CD4-positive, CD25-positive, alpha-beta regulatory T cell (primary cell): Measurements from ENCODE around the gene RPS6KL1. TPM values are rescaled to one million over a fixed set of nuclear protein-coding genes. Genes with fewer than 3 reads are reported as not detected.
A peak's percentile ranks its signal among the peaks of the same experiment; 100 is the strongest.

Experiments used
- ATAC-seq, 2 donors: fragments of 150-1000 bp; cut with Tn5 transposase; one replicate each; pipeline ENCODE4 v1.10.0; 2021; ENCODE audit warnings: low read depth in 2 of 2, moderate number of reproducible peaks in 2 of 2, moderate library complexity in 1 of 2
- DNase-seq, 3 donors: peaks; one replicate each; pipeline versions ENCODE4 v3.0.0 to v3.0.0-alpha.2; 2012 to 2022; ENCODE audit warnings: mixed read lengths in 1 of 3
- H3K27ac ChIP-seq: one replicate; pipeline ENCODE4 v1.7.0; 2013; ENCODE audit warnings: mild to moderate bottlenecking, low read length; ENCODE audit not compliant: insufficient read depth, poor library complexity, severe bottlenecking
- H3K27me3 ChIP-seq: one replicate; pipeline ENCODE4 v1.7.0; 2013; ENCODE audit warnings: low read length; ENCODE audit not compliant: control insufficient read depth, insufficient read depth
- H3K36me3 ChIP-seq: one replicate; pipeline ENCODE4 v1.7.0; 2013; ENCODE audit warnings: mild to moderate bottlenecking, low read length, moderate library complexity; ENCODE audit not compliant: control insufficient read depth, insufficient read depth
- H3K4me1 ChIP-seq: 2 replicates; pipeline ENCODE4 v1.7.0; 2013; ENCODE audit warnings: mild to moderate bottlenecking, low read length; ENCODE audit not compliant: insufficient read depth, control insufficient read depth, poor library complexity, severe bottlenecking
- H3K4me3 ChIP-seq: one replicate; pipeline ENCODE4 v1.7.0; 2013; ENCODE audit warnings: low read depth, mild to moderate bottlenecking, low read length, moderate library complexity
- H3K9me3 ChIP-seq, 2 experiments: 1 replicate in 1 of 2; 2 replicates in 1 of 2; pipeline ENCODE4 v1.7.0; 2013; ENCODE audit warnings: low read length in 2 of 2, mild to moderate bottlenecking in 1 of 2, moderate library complexity in 1 of 2; ENCODE audit not compliant: control insufficient read depth in 2 of 2
- H3K27ac Mint-ChIP-seq, 3 donors: one replicate each; pipeline ENCODE4 v1.8.0; 2020 to 2022; ENCODE audit warnings: mild to moderate bottlenecking in 3 of 3, mixed read lengths in 3 of 3, moderate library complexity in 2 of 3
- H3K27me3 Mint-ChIP-seq: one replicate; pipeline ENCODE4 v1.8.0; 2022; ENCODE audit warnings: mild to moderate bottlenecking, mixed read lengths
- H3K36me3 Mint-ChIP-seq: one replicate; pipeline ENCODE4 v1.8.0; 2020; ENCODE audit warnings: mixed read lengths
- H3K4me1 Mint-ChIP-seq, 4 donors: one replicate each; pipeline ENCODE4 v1.8.0; 2020 to 2022; ENCODE audit warnings: mixed read lengths in 4 of 4, mild to moderate bottlenecking in 1 of 4
- H3K4me3 Mint-ChIP-seq, 4 donors: one replicate each; pipeline ENCODE4 v1.8.0; 2020 to 2022; ENCODE audit warnings: mild to moderate bottlenecking in 4 of 4, mixed read lengths in 4 of 4, moderate library complexity in 3 of 4
- H3K9me3 Mint-ChIP-seq, 7 donors: one replicate each; pipeline ENCODE4 v1.8.0; 2020 to 2022; ENCODE audit warnings: mixed read lengths in 7 of 7, mild to moderate bottlenecking in 3 of 7, moderate library complexity in 2 of 7
- polyA plus RNA-seq, 4 donors: library from polyadenylated mRNA; unstranded; fragments of 300-500 nt; fragmentation: Illumina TruSeq; gene quantifications; one replicate each; pipeline ENCODE4 v1.2.3, GENCODE V29; 2021
- total RNA-seq: library from RNA; stranded (reverse); gene quantifications from one replicate; pipeline ENCODE4 v1.2.3, GENCODE V29; 2022

RPS6KL1 gene
- total and polyA plus RNA-seq, 5 donors from 2014 or later: 0.27 to 4.5 (median 2.2) TPM

DNA sequence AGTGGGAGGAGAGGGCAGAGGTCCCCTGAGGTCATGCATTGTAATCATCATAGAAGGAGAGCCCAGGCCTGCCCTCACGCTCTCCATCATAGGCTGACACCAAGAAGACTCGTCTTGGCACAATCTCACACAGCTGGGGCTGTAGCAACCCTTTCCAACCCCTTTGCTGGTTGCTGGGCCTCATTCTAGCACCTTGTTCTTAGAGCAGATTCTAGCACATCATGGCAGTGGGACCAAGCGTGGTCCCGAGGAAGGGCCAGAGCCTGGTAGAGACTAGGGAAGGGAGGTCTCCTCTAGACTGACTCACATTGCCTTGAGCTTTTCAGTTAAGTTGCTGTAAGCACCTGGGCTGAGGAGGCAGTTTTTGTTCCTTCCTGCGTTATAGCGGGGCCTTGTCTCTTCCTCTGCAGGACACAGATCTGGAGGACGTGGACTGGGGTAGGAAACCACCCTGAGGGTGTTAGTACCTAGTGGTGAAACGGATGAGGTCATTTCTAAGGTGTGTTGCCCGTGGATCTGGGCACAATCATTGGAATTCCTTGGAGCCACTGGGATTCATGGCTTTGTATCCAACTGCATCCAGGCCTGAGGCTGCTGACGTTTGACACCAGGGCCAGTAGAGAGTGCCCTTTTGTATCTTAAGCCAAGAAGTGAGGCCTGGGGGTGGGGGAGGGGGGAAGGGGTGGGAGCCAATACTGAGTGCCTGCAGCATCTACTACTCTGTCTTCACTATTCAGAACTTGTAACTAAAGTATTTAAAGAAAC is 19.9 kb downstream of the RPS6KL1 start:
- ATAC-seq: no peak
- H3K27ac Mint-ChIP-seq: peak overlapping the region in 1 of 3 donors; percentile 61
- no peaks in the 10 kb centered on the region for H3K9me3 ChIP-seq

DNA sequence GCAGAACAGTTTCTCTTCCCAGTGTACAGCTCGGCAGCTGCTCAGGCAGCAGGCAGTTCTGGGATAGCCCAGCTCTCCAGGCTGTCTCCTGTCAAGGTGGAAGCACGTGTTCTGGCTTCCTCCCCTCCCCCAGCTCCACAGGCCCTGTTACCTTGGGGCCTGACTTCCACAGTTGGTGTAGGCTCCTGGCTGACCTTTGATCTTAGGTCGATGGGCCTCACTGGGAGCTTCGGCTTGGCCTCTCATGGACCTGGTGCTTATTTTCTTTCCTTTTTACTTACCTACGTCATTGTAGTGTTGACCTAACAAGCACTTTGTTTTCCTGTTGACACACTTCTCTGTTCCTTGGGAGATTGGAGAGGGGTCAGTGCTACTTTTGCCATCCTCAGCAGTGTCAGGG is 24.4 kb downstream of the RPS6KL1 start:
- ATAC-seq (no peak), DNase-seq (no peak)
- Mint-ChIP-seq H3K9me3 (no peaks in the 10 kb centered on the region), H3K4me3 (no peak overlapping the region), H3K4me1 (peaks cover 0 to 10% (median 6%) of the 10 kb centered on the region in 4 donors), H3K27ac (no peak overlapping the region), H3K36me3 (peaks cover 48% of the 10 kb centered on the region), H3K27me3 (no peaks in the 10 kb centered on the region)
- H3K4me3 ChIP-seq: no peak overlapping the region
- H3K27me3 ChIP-seq: no peaks in the 10 kb centered on the region
- no peaks in the 10 kb centered on the region for H3K4me1 ChIP-seq
- H3K27ac ChIP-seq: no peak overlapping the region
- peaks cover 94% of the 10 kb centered on the region for H3K36me3 ChIP-seq
- H3K9me3 ChIP-seq: no peaks in the 10 kb centered on the region

More for the DNA sequence above, 19.9 kb downstream of the RPS6KL1 start:
- H3K4me3 Mint-ChIP-seq: no peak overlapping the region
- H3K36me3 Mint-ChIP-seq: peaks cover 33% of the 10 kb centered on the region
- no peaks in the 10 kb centered on the region for H3K9me3 Mint-ChIP-seq
- peaks cover 0 to 11% (median 7%) of the 10 kb centered on the region in 4 donors for H3K4me1 Mint-ChIP-seq
- no peaks in the 10 kb centered on the region for H3K27me3 ChIP-seq
- H3K4me3 ChIP-seq: no peak overlapping the region
- no peak overlapping the region for H3K27ac ChIP-seq
- H3K27me3 Mint-ChIP-seq: no peaks in the 10 kb centered on the region
- peaks cover 3% of the 10 kb centered on the region for H3K4me1 ChIP-seq
- DNase-seq: no peak
- H3K36me3 ChIP-seq: peaks cover 66% of the 10 kb centered on the region

DNA sequence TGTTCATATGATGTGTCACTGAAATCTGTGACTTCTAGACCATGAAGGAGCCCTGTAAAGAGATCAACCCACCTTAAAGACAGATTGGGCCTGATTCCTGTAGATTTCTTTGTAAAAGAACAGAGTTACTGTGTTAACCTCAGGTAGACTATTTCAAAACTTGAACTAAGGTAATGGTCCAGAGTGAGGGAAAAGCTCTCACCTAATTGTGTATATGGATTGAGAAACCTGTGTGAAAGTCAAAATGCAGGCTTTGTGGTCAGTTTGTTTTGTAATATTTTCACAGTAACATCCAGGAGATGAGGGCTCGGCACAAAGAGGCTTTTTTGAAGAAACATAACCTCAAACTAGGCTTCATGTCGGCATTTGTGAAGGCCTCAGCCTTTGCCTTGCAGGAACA is 25.0 kb downstream of the RPS6KL1 start:
- H3K27me3 Mint-ChIP-seq: no peaks in the 10 kb centered on the region
- DNase-seq (no peak), ATAC-seq (no peak)
- H3K36me3 ChIP-seq: peaks cover 96% of the 10 kb centered on the region
- H3K27ac Mint-ChIP-seq: peak overlapping the region in 1 of 3 donors; percentile 25
- H3K9me3 ChIP-seq: no peaks in the 10 kb centered on the region
- no peak overlapping the region for H3K27ac ChIP-seq
- H3K27me3 ChIP-seq: no peaks in the 10 kb centered on the region
- H3K4me1 Mint-ChIP-seq: peaks cover 0 to 10% (median 6%) of the 10 kb centered on the region in 4 donors
- H3K4me3 Mint-ChIP-seq: no peak overlapping the region
- H3K36me3 Mint-ChIP-seq: peaks cover 52% of the 10 kb centered on the region
- no peaks in the 10 kb centered on the region for H3K4me1 ChIP-seq
- H3K9me3 Mint-ChIP-seq: no peaks in the 10 kb centered on the region
- H3K4me3 ChIP-seq: no peak overlapping the region

DNA sequence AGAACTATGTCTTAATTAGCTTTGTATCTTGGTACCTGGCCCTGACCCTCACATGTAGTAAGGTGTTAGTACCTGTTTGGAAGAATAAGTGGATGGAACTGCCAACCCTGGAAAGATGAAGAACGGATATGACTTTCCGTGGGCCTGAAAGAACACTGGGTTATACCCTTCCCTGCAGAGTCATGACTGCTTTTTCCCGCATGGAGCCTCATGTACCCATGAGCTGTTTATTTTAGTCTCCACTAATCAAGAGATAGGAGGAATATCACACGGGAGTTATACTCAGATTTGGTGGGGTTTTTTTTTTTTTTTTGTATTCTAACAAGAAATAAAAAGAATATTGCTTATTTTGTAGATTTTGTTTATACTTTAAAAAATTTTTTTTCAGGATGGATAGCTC is 25.4 kb downstream of the RPS6KL1 start:
- H3K27ac ChIP-seq: no peak overlapping the region
- no peaks in the 10 kb centered on the region for H3K9me3 ChIP-seq
- H3K9me3 Mint-ChIP-seq: no peaks in the 10 kb centered on the region
- peaks cover 96% of the 10 kb centered on the region for H3K36me3 ChIP-seq
- no peak overlapping the region for H3K4me3 ChIP-seq
- DNase-seq: no peak
- no peak for ATAC-seq
- no peak overlapping the region for H3K4me3 Mint-ChIP-seq
- peaks cover 52% of the 10 kb centered on the region for H3K36me3 Mint-ChIP-seq
- peaks cover 0 to 10% (median 6%) of the 10 kb centered on the region in 4 donors for H3K4me1 Mint-ChIP-seq
- peak overlapping the region in 1 of 3 donors; percentile 60 for H3K27ac Mint-ChIP-seq
- H3K4me1 ChIP-seq: no peaks in the 10 kb centered on the region
- no peaks in the 10 kb centered on the region for H3K27me3 ChIP-seq
- no peaks in the 10 kb centered on the region for H3K27me3 Mint-ChIP-seq

DNA sequence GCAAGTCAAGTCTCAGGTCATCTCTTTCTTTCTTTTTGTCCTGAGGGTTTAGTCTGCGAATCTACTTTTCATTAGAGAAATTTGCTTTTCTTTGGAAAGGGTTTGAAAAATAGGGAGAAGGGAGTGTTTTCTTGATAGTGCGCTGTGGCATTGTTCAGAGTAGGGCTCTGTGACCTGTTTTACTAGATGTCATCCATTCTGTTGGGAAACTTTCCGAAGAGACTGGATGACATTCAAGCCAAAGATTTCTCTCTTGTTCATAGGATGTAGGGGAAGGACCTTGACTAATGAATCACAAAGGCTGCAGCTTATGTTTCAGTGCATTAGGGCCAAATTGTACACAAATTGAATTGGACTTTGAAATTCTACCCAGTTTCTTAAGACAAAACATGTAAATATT is 26.7 kb downstream of the RPS6KL1 start:
- no peak overlapping the region for H3K27ac Mint-ChIP-seq
- H3K36me3 ChIP-seq: peaks cover 96% of the 10 kb centered on the region
- H3K9me3 ChIP-seq: no peaks in the 10 kb centered on the region
- peaks cover 59% of the 10 kb centered on the region for H3K36me3 Mint-ChIP-seq
- no peak for ATAC-seq
- no peaks in the 10 kb centered on the region for H3K27me3 Mint-ChIP-seq
- H3K4me1 Mint-ChIP-seq: peaks cover 0 to 7% (median 6%) of the 10 kb centered on the region in 4 donors
- H3K4me3 ChIP-seq: no peak overlapping the region
- no peak overlapping the region for H3K4me3 Mint-ChIP-seq
- H3K9me3 Mint-ChIP-seq: no peaks in the 10 kb centered on the region
- H3K27ac ChIP-seq: no peak overlapping the region
- DNase-seq: no peak
- no peaks in the 10 kb centered on the region for H3K4me1 ChIP-seq
- no peaks in the 10 kb centered on the region for H3K27me3 ChIP-seq

DNA sequence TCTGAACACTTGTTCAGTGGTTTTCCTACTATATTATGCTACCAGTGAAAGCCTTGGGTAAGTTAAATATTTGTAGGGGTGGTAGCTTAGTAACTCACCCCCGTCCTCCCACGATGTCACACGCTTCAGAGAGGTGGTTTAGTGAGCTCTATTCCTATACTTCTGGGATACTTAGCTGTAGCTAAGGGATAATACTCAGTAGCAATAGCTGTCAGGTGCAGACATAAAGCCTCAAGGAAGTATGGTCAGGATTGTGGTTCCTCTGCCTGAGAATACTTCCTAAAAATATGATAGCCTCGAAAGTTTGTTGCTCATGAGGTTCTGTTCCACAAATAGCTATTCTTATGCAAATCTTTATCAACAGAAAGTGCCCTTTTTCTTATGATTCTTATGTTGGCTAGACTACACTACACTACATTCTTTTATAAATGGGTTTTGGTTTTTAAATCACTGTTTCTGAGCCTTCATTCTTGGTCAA is 29.4 kb downstream of the RPS6KL1 start:
- no peaks in the 10 kb centered on the region for H3K27me3 ChIP-seq
- peaks cover 3 to 18% (median 10%) of the 10 kb centered on the region in 4 donors for H3K4me1 Mint-ChIP-seq
- no peaks in the 10 kb centered on the region for H3K9me3 ChIP-seq
- no peak overlapping the region for H3K27ac ChIP-seq
- no peaks in the 10 kb centered on the region for H3K9me3 Mint-ChIP-seq
- H3K27ac Mint-ChIP-seq: peak overlapping the region; percentile 2 to 56 (median 38)
- H3K4me3 Mint-ChIP-seq: no peak overlapping the region
- no peak for ATAC-seq
- H3K27me3 Mint-ChIP-seq: no peaks in the 10 kb centered on the region
- no peak for DNase-seq
- H3K4me1 ChIP-seq: no peaks in the 10 kb centered on the region
- peaks cover 51% of the 10 kb centered on the region for H3K36me3 Mint-ChIP-seq
- H3K36me3 ChIP-seq: peaks cover 94% of the 10 kb centered on the region
- H3K4me3 ChIP-seq: no peak overlapping the region

DNA sequence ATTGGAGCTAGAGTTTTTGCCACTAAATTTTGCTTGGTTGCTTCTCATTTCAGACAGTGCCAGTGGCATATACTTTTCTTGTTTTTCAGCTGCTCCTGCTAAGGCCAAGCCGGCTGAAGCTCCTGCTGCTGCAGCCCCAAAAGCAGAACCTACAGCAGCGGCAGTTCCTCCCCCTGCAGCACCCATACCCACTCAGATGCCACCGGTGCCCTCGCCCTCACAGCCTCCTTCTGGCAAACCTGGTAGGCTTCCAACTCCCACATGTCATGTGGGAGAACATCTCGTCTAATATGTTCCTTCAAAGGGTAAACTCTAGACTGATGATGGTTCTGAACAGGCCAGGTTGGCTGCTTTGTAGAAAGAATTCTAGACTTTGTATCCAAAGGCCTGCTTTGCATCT is 30.3 kb downstream of the RPS6KL1 start:
- Histone ChIP-seq H3K4me1 (peaks cover 8% of the 10 kb centered on the region), H3K4me3 (no peak overlapping the region), H3K27me3 (no peaks in the 10 kb centered on the region), H3K27ac (no peak overlapping the region), H3K36me3 (peaks cover 89% of the 10 kb centered on the region), H3K9me3 (no peaks in the 10 kb centered on the region)
- DNase-seq: no peak
- no peaks in the 10 kb centered on the region for H3K27me3 Mint-ChIP-seq
- H3K36me3 Mint-ChIP-seq: peaks cover 50% of the 10 kb centered on the region
- H3K27ac Mint-ChIP-seq: peak overlapping the region in 1 of 3 donors; percentile 67
- peaks cover 12 to 21% (median 17%) of the 10 kb centered on the region in 4 donors for H3K4me1 Mint-ChIP-seq
- H3K4me3 Mint-ChIP-seq: no peak overlapping the region
- H3K9me3 Mint-ChIP-seq: no peaks in the 10 kb centered on the region
- ATAC-seq: no peak

DNA sequence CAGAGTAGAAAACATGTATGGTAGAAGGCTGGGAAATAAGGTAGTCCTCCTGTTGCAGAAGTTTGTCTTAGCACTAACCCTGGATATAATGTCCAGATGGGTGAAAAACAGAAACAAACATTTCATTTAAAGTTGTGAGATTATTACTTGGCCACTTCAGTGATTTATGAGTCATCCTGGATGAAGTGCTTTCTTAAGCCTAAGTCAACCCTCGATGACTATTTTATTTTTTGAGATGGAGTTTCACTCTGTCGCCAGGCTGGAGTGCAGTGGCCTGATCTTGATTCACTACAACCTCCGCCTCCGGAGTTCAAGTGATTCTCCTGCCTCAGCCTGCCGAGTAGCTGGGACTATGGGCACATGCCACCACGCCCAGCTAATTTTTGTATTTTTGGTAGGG is 31.2 kb downstream of the RPS6KL1 start:
- peaks cover 48% of the 10 kb centered on the region for H3K36me3 Mint-ChIP-seq
- Histone ChIP-seq H3K27me3 (no peaks in the 10 kb centered on the region), H3K36me3 (peaks cover 85% of the 10 kb centered on the region)

More for the DNA sequence above, 31.2 kb downstream of the RPS6KL1 start:
- Mint-ChIP-seq H3K9me3 (no peaks in the 10 kb centered on the region), H3K27ac (peak overlapping the region in 1 of 3 donors; percentile 67), H3K27me3 (no peaks in the 10 kb centered on the region), H3K4me3 (no peak overlapping the region), H3K4me1 (peaks cover 14 to 20% (median 18%) of the 10 kb centered on the region in 4 donors)
- Histone ChIP-seq H3K9me3 (no peaks in the 10 kb centered on the region), H3K4me3 (no peak overlapping the region), H3K27ac (no peak overlapping the region), H3K4me1 (peaks cover 12% of the 10 kb centered on the region)
- DNase-seq (no peak), ATAC-seq (no peak)
